ENCODE results near the gene CAMK1D.

CAMK1D gene

DNA sequence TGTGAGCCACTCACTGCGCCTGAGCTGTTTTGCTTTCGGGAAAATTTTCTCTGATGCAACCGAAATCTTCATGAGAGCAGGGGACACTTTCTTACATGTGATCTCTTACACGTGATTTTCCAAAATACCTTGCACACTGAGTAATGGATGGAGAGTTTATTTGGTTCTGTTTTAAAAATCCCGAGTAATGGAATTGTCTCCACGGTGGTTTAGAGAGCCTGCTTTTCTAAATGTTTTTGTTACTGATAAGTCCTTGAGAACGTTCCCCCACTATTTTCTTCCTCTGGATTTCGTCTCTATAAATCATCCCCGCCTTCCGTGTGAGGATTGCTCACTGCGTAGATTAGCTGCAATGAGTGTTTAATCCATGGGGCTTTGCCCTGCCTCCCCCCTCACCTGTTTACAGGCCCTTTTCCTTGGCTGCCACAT lies 25.7 kb downstream of the CAMK1D start:
- no peak for DNase-seq (ENCODE audit: low spot score)

DNA sequence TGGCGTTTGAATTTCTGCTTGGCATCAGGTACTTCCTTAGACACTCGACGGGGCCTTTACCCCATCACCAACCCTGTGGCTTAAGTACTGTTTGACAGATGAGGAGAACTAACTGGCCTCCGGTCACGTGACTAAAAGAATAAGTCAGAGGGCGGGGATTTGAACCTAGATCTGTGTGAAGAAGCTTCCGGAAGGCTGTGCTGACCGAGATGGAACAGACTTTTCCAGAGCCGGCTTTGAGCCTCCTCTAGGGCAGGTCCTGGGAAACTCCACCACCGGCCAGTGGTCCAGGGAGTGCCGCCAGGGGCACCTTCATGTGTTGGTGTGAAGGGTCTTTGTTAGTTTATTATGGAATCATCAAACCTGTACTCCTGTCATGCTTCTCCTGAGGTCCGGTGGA lies 26.9 kb downstream of the CAMK1D start:
- DNase-seq (ENCODE audit: low spot score): no peak

DNA sequence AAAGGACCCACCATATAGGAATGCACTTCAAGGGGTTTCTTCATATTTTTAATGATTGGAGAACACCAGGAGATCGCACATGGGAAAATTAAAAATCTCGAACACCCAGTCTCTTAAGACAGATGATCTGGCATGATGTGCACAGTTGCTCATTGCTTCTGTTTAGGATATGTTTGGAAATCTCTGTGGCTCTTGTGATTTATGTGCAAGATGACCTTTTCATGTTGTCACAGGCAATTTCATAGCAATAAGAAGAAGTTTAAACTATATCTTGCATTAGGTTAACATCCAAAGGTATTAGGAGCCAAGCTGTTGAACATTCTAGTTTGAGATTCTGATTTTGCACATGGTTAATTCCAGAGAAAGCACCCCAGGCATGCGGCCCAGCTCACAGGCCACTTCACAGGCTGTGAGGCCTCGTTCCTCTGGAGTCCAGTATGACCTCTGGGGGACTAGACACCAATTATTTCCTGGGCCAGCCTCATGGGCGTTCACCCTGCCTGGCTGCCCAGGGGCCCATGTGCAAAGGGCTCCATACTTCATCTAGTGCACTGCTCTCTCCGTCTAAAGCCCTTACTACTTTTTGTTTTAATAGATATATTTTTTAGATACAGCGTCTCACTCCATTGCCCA lies 28.4 kb downstream of the CAMK1D start:
- DNase-seq (ENCODE audit: low spot score): no peak

DNA sequence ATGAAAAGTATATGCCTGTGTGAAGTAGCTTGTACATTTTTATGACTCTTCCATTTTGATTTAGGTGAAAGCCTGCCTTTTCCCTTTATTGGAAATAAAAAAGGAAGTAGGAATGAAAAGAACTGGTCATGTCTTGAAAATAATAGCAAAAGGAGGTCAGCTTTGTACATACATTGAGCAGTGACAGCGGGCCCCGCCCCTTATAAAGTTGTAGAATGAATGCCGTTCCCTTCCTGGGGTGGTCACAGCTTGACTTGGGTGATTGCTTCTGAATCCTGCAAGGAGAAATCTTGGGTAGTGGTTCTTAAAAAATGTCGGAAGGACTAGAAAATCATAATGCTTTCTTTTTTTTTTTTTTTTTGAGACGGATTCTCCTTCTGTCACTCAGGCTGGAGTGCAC lies 31.7 kb downstream of the CAMK1D start:
- DNase-seq (ENCODE audit: low spot score): no peak

DNA sequence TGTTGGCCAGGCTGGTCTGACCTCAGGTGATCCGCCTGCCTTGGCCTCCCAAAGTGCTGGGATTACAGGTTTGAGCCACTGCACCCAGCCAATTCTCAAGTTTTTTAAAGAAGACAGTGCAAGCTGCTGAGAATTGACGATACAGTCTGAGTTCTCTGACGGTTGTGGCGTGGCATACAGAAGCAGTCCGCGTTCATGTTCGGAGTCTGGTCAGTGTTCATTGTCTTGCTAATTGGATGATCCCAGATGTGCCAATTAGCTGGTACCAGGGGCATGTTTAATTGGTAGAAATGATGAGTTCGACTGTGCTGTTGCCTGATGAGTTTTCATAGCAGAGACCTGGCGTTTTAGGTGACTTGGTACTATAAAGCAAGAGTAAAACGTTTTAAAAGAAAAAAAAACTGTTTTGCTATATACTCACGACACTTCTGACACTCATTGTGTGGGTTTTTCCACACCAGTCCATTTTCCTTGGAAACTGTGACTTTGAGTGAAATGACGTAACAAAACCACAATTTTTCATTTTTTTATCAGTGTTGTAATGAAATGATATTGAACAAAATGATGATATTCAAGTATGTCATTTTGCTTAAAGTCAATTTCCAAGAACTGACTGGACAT lies 32.3 kb downstream of the CAMK1D start:
- no peak for DNase-seq (ENCODE audit: low spot score)

DNA sequence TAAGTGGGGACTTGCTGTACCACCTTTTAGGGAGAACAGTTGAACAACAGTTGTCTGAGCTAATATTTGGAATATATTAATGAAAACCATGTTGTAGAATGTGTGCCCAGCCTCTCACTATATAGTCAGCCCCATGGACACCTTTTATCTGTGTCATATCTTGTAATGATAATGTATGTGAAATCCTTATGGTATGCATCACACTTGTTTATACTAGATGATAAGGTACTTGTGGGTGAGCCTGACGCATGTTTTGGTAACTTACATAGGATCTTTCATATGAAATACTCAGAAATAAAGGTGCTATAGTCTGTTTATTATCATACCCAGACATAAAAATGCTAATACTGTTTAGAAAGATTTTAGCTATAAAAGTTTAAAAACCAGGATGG lies 32.8 kb downstream of the CAMK1D start:
- DNase-seq (ENCODE audit: low spot score): no peak

DNA sequence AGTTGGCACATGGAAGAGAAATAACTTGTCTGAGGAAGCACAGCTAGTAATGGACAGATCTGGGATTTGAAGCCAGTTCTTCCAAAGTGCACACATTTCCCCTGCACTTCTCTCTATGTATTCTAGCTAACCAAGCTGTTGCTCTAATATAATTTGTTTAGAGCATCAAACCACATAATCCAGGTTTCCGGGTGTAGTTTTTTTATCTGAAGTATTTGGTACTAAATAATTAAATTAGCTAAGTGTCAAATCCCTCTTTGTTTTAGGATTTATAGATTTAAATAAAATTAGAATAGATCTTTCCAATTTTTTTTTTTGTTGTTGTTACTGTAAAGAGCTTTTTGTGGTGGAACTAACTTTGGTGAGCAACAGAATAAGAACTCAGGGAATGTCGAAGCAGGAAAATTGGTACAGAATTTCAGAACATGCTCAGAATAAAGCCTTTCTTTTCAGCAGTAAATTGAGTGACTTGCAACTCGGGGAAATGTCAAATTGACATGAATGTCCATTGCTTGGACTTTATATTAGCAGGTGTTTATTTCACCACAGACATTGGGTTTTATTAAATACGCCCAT lies 33.7 kb downstream of the CAMK1D start:
- no peak for DNase-seq (ENCODE audit: low spot score)

DNA sequence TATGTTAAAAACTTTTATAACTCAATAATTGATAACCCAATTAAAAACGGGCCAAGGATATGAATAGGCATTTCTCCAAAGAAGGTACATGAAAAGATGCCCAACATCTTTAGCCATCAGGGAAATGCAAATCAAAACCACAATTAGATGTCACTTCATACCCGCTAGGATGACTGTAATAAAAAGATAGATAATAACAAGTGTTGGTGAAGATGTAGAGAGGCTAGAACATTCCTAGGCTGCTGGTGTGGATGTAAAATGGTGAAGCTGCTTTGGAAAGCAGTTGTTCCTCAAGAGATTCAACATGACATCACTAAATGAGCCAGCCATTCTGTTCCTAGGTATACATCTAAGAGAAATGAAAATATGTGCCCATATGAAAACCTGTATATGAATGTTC lies 35.6 kb downstream of the CAMK1D start:
- DNase-seq (ENCODE audit: low spot score): no peak

DNA sequence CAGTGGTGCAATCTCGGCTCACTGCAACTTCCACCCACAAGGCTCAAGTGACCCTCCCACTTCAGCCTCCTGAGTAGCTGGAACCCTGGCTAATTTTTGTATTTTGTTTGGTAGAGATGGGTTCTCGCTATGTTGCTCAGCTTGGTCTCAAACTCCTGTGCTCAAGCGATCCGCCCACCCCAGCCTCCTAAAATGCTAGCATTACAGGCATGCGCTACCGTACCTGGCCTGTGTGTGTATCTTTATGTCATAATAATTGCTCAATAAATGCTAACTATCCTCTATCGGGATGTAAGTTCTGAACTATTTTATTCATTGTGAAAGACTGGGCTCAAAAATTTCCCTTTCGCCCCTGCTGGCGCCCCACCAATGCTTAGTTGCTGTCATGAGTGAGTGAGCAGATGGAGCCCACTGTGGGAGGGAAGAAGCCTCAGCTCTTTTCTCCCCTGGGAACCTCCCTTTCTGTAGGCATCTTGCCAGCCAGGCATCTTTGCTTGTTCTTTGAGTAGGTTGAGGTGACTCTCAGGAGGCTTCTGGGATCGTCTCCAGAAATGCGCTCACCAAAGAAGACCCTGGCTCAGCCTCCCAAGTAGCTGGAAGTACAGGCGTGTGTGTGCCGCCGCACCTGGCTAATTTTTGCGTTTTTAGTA lies 38.3 kb downstream of the CAMK1D start:
- DNase-seq (ENCODE audit: low spot score): no peak

DNA sequence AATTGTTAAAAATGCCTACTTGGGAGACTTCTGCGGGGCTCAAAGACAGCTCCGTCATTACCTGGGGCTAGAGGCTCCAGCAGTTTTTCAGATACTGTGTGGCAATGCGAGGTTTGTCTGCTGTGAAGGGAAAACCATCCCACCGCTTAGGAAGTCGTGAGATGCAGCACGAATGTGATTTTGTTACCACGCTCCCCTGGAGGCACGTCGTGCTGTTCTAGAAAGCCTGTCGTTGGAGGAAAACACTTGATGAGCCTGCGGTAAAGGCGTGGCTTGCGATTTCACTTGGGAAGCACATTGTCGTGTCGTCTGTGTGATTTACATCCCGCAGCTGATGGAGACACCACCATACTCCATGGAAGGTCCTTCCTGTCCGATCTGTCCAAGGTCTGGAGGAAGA lies 39.3 kb downstream of the CAMK1D start:
- no peak for DNase-seq (ENCODE audit: low spot score)

DNA sequence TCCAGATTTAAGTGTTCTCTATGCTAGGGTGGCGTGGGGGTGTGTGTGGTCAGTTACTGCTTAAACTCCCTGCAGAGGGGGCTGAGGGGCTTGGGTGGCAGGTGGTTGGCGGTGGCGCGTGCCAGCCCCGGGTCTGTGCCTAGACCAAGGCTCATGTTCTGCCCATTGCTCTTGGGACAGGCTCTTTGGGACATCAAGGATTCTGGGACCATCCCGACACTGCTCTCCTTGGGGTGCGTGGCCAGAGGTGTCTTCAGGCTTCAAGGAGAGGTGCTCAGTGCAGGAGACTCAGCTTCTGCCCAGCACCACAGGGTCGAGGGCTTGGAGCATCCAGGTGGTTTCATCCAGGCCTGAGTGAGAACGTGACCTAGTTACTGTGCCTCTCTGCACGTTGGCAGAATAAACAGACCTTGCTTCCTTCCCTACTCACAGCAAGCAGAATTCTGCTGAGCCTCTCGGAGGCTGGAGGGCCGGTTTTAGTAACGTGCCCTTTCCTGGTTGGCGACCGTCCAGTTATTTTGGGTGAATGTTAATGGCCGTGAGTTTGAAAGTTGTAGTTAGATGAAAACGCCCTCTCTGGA lies 39.9 kb downstream of the CAMK1D start:
- no peak for DNase-seq (ENCODE audit: low spot score)

DNA sequence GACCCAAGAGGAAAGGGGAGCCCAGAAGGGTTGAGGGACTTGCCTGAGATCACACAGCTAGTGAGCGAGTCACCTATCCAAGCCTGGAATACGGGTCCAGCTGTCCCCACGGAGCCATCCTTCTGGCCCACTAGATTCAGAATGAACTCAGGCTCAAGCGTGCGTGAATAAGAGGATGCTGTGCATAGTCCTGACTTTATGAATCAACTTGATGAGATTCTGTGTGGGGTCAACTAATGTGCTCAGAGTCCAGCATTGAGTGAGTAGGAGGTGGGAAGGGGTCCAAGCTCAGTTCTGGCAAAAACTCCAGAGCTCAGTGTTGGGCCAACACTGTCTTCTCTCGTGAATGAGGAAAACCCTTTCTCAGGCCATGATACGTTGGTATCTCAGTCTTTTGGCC lies 41.4 kb downstream of the CAMK1D start:
- no peak for DNase-seq (ENCODE audit: low spot score)

DNA sequence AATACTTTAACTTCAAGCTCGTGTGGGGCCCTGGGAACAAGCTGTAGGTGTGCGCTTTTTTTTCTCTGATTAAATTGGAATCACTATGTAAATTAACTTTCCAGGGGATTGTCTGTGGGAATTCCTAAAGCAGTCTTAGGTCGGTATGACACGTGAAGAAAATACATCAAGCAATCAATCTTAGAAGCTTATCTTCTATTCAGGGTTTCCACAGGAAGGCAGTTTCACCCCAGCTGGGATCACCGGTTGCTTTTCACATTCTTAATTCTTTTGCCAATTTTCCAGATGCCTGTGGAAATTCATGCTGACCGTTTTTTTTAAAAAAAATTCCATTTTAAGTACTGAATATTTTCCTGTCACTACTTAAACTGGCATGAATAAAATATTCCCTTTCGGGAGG lies 41.9 kb downstream of the CAMK1D start:
- no peak for DNase-seq (ENCODE audit: low spot score)

DNA sequence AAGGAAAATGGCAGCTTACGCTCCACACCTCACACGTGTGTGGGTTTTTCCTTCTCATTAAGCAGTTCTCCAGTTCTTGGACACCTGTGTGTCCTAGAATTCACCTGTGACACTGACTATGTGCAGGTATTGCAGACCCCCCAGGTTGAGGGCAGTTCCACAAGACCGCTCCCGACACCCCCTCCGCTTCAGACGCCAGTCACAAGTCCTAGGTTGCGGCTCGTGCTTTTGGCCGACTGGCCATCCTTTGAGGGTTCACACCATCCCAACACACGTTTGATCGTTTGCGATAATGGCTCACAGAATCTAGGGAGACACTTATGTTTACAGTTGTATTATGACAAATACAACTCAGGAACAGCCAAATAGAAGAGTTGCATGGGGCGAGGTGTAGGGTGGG lies 44.5 kb downstream of the CAMK1D start:
- no peak for DNase-seq (ENCODE audit: low spot score)

DNA sequence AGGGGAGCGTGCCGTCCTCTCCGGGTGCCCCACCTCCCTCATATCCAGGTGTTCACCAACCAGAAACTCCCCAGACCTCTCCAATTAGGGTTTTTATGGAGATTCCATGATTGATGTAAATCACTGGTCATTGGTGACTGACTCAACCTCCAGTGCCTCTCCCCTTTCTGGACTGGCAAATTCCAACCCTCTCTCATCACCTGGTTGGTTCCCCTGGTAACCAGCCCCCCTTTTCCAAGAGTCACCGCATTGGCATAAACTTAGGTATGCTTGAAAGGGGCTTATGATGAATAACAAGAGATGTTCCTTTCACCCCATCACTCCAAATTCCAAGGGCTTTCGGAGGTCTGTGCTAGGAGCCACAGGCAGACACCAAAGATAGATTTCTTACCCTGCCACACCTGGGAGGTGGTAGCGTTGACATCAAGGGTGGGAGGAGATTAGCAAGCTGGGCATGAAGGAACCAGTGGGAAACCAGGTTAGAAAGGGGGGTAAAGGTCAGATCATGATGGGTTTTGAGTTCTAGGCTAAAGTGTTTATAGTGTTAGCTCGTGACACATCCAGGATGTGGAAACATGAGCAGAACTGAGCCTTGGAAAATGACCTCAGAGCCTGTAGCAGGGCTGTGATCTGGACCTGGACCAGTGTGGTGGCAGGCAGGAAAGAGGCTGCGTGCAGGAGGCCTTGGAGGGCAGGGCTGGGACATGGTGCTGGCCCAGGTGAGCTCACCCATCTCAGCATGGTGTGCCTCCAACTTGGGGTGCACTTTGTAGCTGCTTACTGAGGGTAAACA lies 45.1 kb downstream of the CAMK1D start:
- no peak for DNase-seq (ENCODE audit: low spot score)

DNA sequence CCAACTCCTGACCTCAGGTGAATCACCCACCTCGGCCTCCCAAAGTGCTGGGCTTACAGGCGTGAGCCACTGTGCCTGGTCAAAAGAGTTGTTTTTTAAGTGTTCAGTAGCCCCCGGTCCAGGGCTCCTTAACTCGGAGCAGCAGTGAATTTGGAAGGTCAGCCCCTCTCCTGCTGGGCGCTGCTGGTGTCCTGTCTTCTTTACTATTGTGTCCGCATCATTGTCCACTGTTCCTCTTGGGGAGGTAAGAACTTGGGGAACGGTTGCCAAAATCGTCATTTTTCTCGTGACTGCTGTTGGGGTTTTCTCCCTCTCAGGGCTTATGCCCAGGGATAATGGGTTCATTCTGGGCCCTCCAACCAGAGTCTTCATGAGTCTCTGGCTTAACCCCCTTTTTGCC lies 46.7 kb downstream of the CAMK1D start:
- DNase-seq (ENCODE audit: low spot score): no peak

DNA sequence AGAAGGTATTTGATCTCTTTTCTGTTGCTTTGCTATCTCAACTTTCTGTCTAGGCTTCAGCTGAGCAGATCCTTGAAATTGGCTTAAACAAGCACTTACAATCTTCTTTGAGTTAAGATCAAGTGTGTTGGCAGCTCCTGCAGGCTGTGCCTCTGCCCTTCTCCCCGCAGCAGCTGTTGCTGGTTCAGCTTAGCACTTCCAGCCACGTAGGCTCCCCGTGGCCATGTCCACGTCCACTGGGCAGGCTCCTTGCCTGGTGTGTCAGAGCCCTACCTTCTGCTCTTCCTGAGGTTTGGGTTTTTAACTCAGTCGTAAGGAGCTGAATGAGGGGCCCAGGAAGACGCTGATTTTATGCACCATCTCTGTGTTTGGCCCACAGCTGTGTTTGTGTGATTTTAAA lies 47.2 kb downstream of the CAMK1D start:
- no peak for DNase-seq (ENCODE audit: low spot score)

DNA sequence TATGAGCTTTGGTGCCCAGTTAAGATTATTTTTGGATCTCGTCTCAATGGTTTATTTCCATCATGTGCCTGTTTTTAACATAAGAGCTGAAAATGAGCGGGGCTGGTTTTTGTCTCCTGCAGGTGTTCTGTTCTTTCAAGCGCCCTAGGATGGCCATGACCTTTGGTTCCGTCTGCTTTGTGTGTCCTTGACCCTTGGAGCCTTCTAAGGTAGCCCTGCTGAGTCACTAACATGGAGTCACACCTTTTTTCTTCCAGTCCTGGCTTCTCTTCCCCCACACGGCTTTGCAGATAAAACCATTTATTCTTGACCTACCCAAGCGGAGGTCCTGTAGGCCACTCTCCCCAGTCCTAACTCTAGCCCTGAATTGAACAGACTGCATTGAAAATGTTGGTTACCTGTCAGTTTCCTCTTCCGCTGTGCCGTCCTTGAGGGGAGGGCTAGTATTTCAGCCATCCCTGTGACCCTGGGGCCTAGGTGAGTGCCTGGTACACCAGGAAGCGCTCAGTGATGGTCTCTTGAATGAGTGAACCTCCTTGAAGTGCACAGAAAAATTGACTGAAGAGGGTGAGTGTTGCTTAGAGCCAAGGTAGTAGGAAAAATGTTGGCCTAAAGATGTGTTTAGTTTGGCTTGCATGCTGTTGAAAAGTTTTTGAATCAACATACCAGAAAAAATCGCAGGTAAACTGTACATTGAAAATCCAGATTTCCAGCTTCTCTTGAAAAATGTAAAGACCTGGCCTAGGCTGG lies 48.0 kb downstream of the CAMK1D start:
- DNase-seq (ENCODE audit: low spot score): no peak

DNA sequence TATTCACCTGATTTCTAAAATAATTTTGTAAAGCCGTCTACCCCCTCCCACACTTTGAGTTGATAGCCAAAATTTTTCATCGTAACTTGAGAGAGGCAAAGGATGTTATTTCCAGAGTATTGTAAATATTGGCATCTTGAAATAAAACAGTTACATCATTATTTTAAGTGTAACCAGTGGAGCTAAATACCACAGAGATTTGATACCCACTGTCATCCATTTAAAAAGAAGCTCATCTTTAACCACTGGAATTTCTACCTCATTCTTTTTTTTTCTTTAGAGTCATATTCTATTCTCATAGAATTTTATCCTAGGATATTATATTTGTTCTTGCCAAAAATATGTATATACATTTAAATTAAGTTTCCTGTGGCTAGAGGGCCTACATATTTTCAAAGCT lies 48.6 kb downstream of the CAMK1D start:
- no peak for DNase-seq (ENCODE audit: low spot score)

DNA sequence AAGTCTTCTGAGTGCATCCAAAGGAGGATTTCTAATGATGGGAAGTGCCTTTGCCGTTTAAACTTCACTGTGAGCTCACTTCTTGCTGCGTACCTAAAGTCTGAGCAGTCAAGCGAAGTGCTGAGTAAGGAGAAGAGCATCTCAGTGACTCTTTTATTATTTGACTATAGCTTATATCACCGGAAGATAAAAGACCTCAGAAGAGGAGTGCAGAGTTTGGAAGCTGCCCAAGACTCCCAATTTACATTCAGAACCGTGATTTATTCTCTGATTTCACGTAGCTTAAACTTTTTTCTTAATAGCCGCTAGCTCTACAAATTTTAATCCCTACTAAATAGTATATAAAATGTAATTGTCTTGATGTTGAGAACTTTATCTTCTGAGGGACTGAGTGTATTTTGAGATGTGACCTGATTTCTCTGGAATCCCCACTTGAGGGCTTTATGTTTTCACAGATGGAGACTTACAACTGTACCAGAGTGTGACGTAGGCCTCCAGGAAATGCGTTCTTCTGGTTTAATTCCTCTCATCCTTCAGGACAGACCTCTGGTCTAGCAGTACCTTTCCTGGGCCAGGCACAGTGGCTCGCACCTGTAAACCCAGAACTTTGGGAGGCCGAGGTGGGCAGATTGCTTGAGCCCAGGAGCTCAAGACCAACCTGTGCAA lies 51.1 kb downstream of the CAMK1D start:
- DNase-seq (ENCODE audit: low spot score): peak; percentile 80

DNA sequence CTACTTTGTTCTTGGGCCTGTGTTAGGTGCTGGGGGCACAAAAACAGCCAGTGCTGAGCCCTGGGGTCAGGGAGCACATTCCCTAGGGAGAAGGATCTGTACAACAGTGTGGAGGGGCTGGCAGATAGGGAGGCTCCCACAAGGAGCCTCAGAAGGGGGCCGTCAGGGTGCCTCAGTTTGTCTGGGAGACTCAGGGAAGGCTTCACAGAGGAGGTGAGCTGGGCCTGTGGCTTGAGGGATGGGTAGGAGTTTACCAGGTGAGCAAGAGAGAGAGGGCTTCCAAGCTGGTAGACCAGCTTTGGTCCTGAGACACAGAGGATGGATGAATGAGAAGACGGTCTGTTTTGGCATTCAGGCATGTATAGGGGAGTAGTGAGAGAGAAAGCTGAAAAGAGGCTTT lies 52.1 kb downstream of the CAMK1D start:
- DNase-seq (ENCODE audit: low spot score): no peak

Measured in RKO (cell line).